ENCODE measurements around the gene OGG1. TPM values are rescaled to one million over a fixed set of nuclear protein-coding genes. Genes with fewer than 3 reads are reported as not detected.

Gene OGG1
- total and polyA plus RNA-seq, 9 of the 15 experiments (the other 6 are each of a cell fraction or from before 2014, with no cell fraction given): 6.6 to 33.0 (median 24.4) TPM

DNA sequence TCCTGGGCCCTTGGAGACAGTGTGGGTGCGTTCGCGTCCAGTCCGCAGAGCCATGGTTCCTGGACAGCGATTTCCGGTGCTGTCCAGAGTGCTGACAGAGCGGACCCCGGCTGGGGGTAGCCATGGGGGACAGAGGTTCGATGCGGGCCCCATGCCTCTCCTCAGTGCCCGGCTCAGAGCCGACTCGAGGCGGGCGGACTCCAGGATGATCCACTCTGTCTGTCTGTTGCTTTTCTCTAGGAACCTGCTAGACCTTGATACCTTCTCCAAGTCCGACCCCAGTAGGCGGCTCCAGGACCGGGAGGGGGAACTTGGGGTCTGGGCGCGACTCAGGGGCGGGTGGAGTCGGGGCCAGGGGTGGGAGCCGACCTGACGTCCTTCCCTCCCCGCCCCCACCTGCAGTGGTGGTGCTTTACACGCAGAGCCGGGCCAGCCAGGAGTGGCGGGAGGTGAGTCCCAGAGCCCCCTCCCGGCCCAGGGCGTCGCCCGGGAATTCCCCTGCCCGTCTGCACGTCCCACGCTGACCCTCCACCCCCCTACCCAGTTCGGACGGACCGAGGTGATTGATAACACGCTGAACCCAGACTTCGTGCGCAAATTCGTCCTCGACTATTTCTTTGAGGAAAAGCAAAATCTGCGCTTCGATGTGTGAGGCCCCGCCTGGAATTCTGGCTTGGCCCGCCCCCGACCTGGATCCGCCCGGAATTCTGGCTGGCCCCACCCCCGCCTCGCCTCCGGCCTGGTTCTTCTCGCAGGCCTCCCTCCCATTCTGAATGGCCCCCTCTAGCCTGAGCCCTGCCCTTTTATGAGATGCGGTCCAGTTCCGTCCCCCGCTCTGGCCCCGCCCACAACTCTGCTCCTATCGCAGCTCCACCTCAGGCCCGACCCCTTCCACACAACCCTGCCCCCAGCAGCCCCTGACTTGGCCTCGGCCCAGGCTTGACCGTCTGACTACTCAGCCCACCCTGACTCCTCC lies 45.1 kb upstream of the OGG1 start (continued):
- TF ChIP-seq, protein P1, sequence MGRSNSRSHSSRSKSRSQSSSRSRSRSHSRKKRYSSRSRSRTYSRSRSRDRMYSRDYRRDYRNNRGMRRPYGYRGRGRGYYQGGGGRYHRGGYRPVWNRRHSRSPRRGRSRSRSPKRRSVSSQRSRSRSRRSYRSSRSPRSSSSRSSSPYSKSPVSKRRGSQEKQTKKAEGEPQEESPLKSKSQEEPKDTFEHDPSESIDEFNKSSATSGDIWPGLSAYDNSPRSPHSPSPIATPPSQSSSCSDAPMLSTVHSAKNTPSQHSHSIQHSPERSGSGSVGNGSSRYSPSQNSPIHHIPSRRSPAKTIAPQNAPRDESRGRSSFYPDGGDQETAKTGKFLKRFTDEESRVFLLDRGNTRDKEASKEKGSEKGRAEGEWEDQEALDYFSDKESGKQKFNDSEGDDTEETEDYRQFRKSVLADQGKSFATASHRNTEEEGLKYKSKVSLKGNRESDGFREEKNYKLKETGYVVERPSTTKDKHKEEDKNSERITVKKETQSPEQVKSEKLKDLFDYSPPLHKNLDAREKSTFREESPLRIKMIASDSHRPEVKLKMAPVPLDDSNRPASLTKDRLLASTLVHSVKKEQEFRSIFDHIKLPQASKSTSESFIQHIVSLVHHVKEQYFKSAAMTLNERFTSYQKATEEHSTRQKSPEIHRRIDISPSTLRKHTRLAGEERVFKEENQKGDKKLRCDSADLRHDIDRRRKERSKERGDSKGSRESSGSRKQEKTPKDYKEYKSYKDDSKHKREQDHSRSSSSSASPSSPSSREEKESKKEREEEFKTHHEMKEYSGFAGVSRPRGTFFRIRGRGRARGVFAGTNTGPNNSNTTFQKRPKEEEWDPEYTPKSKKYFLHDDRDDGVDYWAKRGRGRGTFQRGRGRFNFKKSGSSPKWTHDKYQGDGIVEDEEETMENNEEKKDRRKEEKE (IDR thresholded peaks at IDR 0.05; ENCODE audit: borderline replicate concordance in 1 of 2, control insufficient read depth in 1 of 2, low read depth in 2 of 2, low read length in 1 of 2): no peak
- TF ChIP-seq, protein P2, sequence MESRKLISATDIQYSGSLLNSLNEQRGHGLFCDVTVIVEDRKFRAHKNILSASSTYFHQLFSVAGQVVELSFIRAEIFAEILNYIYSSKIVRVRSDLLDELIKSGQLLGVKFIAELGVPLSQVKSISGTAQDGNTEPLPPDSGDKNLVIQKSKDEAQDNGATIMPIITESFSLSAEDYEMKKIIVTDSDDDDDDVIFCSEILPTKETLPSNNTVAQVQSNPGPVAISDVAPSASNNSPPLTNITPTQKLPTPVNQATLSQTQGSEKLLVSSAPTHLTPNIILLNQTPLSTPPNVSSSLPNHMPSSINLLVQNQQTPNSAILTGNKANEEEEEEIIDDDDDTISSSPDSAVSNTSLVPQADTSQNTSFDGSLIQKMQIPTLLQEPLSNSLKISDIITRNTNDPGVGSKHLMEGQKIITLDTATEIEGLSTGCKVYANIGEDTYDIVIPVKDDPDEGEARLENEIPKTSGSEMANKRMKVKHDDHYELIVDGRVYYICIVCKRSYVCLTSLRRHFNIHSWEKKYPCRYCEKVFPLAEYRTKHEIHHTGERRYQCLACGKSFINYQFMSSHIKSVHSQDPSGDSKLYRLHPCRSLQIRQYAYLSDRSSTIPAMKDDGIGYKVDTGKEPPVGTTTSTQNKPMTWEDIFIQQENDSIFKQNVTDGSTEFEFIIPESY (CRISPR knock-in tag; IDR thresholded peaks at IDR 0.05): peak; percentile 23; the same call in 1 of the 2 replicates
- TF ChIP-seq SMAD1 (IDR thresholded peaks at IDR 0.05; ENCODE audit: low read depth, low read length, partially characterized antibody) (no peak), SREBF2 (CRISPR knock-in tag; IDR thresholded peaks at IDR 0.05) (no peak), GABPB1 (CRISPR knock-in tag; IDR thresholded peaks at IDR 0.05) (peak; percentile 93), TEAD2 (tag; IDR thresholded peaks at IDR 0.05) (no peak), STAG1 (CRISPR knock-in tag; IDR thresholded peaks at IDR 0.05; ENCODE audit: borderline replicate concordance) (peak; percentile 89), RUNX1 (IDR thresholded peaks at IDR 0.05; ENCODE audit: low read depth) (no peak), SAFB2 (IDR thresholded peaks at IDR 0.05; ENCODE audit: borderline replicate concordance, low read depth, low read length, severe bottlenecking) (no peak), GTF2F1 (IDR thresholded peaks at IDR 0.05; ENCODE audit: low read depth, low read length) (no peak), EP300 (IDR thresholded peaks at IDR 0.05; ENCODE audit: low read length) (no peak), ZNF134 (CRISPR knock-in tag; conservative IDR thresholded peaks at IDR 0.05) (no peak), ZNF165 (CRISPR knock-in tag; IDR thresholded peaks at IDR 0.05; ENCODE audit: borderline replicate concordance) (no peak), SP2 (IDR thresholded peaks at IDR 0.05; ENCODE audit: extremely low read depth, low read depth, low read length, poor library complexity, severe bottlenecking) (no peak), CHCHD3 (CRISPR knock-in tag; IDR thresholded peaks at IDR 0.05) (no peak), TRIM24 (IDR thresholded peaks at IDR 0.05) (no peak), CC2D1A (IDR thresholded peaks at IDR 0.05) (no peak), SMARCA5 (IDR thresholded peaks at IDR 0.05) (no peak), ZNF75A (CRISPR knock-in tag; IDR thresholded peaks at IDR 0.05) (no peak), SMAD4 (CRISPR knock-in tag; conservative IDR thresholded peaks at IDR 0.05) (peak; percentile 44; the same call in 1 of the 2 replicates)
- TF ChIP-seq, protein P3, sequence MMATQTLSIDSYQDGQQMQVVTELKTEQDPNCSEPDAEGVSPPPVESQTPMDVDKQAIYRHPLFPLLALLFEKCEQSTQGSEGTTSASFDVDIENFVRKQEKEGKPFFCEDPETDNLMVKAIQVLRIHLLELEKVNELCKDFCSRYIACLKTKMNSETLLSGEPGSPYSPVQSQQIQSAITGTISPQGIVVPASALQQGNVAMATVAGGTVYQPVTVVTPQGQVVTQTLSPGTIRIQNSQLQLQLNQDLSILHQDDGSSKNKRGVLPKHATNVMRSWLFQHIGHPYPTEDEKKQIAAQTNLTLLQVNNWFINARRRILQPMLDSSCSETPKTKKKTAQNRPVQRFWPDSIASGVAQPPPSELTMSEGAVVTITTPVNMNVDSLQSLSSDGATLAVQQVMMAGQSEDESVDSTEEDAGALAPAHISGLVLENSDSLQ (IDR thresholded peaks at IDR 0.05): no peak
- TF ChIP-seq, protein P4, sequence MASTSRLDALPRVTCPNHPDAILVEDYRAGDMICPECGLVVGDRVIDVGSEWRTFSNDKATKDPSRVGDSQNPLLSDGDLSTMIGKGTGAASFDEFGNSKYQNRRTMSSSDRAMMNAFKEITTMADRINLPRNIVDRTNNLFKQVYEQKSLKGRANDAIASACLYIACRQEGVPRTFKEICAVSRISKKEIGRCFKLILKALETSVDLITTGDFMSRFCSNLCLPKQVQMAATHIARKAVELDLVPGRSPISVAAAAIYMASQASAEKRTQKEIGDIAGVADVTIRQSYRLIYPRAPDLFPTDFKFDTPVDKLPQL (IDR thresholded peaks at IDR 0.05; ENCODE audit: extremely low read depth, insufficient read length): no peak
